GM21723 (cell line): Measurements from ENCODE around the gene HSD11B2.

Source experiments
- ATAC-seq: cut with Tn5 transposase; IDR thresholded peaks from one replicate; pipeline ENCODE4 v1.9.1; 2021; ENCODE audit warnings: mild to moderate bottlenecking, moderate library complexity; ENCODE audit not compliant: unreplicated experiment

Gene HSD11B2

GRCh38 chr16:67431775-67432505, 1.0 kb downstream of the HSD11B2 start:
- ATAC-seq, result no peak

- ATAC-seq, result no peak
Measured at GRCh38 chr16:67432506-67432890, 1.6 kb downstream of the HSD11B2 start.

GRCh38 chr16:67433131-67433719, 2.3 kb downstream of the HSD11B2 start:
- no peak for ATAC-seq

GRCh38 chr16:67435758-67436164, 4.8 kb downstream of the HSD11B2 start:
- ATAC-seq, result no peak

- ATAC-seq, result no peak
Measured at GRCh38 chr16:67436640-67437193, 5.8 kb downstream of the HSD11B2 start.

- no peak for ATAC-seq
Measured at GRCh38 chr16:67437513-67437912, 6.6 kb downstream of the HSD11B2 start.

- no peak for ATAC-seq
Measured at GRCh38 chr16:67438098-67438791, 7.3 kb downstream of the HSD11B2 start.

GRCh38 chr16:67438824-67439393, 8.0 kb downstream of the HSD11B2 start:
- ATAC-seq, result no peak

- no peak for ATAC-seq
Measured at GRCh38 chr16:67441271-67441753, 10.4 kb downstream of the HSD11B2 start.

GRCh38 chr16:67441907-67442306, 11.0 kb downstream of the HSD11B2 start:
- no peak for ATAC-seq

- ATAC-seq, result no peak
Measured at GRCh38 chr16:67442581-67443255, 11.8 kb downstream of the HSD11B2 start.

GRCh38 chr16:67443265-67443664, 12.3 kb downstream of the HSD11B2 start:
- no peak for ATAC-seq

GRCh38 chr16:67444259-67445125, 13.6 kb downstream of the HSD11B2 start:
- ATAC-seq, result no peak

- ATAC-seq, result no peak
Measured at GRCh38 chr16:67445126-67445426, 14.2 kb downstream of the HSD11B2 start.

- ATAC-seq, result no peak
Measured at GRCh38 chr16:67445441-67445912, 14.6 kb downstream of the HSD11B2 start.

GRCh38 chr16:67445913-67446907, 15.3 kb downstream of the HSD11B2 start:
- ATAC-seq, result no peak

GRCh38 chr16:67446968-67447507, 16.1 kb downstream of the HSD11B2 start:
- no peak for ATAC-seq

GRCh38 chr16:67447508-67448076, 16.7 kb downstream of the HSD11B2 start:
- no peak for ATAC-seq
